Nephron progenitor cell (in vitro differentiated cells): ENCODE measurements around the gene TXNRD1.
"Not testable (repeated sequence)": the region's sequence is repeated elsewhere in the genome, so short reads cannot be mapped to it uniquely, and the experiment has no call there.

ENCODE experiments used
- DNase-seq: peaks from one replicate; pipeline ENCODE4 v3.0.0; 2021
- H3K27ac Mint-ChIP-seq: 2 replicates; pipeline ENCODE4 v1.8.0; 2021; ENCODE audit warnings: mild to moderate bottlenecking, moderate library complexity, mixed read lengths
- H3K27me3 Mint-ChIP-seq: 2 replicates; pipeline ENCODE4 v1.8.0; 2021; ENCODE audit warnings: mild to moderate bottlenecking, low read depth, mixed read lengths; ENCODE audit not compliant: poor library complexity
- H3K36me3 Mint-ChIP-seq: 2 replicates; pipeline ENCODE4 v1.8.0; 2021; ENCODE audit warnings: low read depth, mixed read lengths
- H3K4me1 Mint-ChIP-seq: 2 replicates; pipeline ENCODE4 v1.8.0; 2021; ENCODE audit warnings: mixed read lengths
- H3K4me3 Mint-ChIP-seq: 2 replicates; pipeline ENCODE4 v1.8.0; 2021; ENCODE audit warnings: mild to moderate bottlenecking, moderate library complexity, mixed read lengths
- H3K9me3 Mint-ChIP-seq: 2 replicates; pipeline ENCODE4 v1.8.0; 2021; ENCODE audit warnings: mild to moderate bottlenecking, moderate library complexity, mixed read lengths
- TF ChIP-seq, protein P1 (sequence below): fragments of 200-600 bp; sonication (generic); IDR thresholded peaks from 2 replicates; pipeline ENCODE4 v1.5.0; 2021; ENCODE audit warnings: antibody characterized with exemption

Gene TXNRD1

GRCh38 chr12:104323899-104324298, 108.3 kb downstream of the TXNRD1 start:
- Mint-ChIP-seq H3K9me3 (peaks cover 12% of the 10 kb centered on the region), H3K4me1 (peaks cover 1% of the 10 kb centered on the region), H3K4me3 (no peak overlapping the region), H3K36me3 (peaks cover 79% of the 10 kb centered on the region), H3K27ac (no peak overlapping the region), H3K27me3 (no peaks in the 10 kb centered on the region)
- DNase-seq: no peak
- TF ChIP-seq, protein P1, sequence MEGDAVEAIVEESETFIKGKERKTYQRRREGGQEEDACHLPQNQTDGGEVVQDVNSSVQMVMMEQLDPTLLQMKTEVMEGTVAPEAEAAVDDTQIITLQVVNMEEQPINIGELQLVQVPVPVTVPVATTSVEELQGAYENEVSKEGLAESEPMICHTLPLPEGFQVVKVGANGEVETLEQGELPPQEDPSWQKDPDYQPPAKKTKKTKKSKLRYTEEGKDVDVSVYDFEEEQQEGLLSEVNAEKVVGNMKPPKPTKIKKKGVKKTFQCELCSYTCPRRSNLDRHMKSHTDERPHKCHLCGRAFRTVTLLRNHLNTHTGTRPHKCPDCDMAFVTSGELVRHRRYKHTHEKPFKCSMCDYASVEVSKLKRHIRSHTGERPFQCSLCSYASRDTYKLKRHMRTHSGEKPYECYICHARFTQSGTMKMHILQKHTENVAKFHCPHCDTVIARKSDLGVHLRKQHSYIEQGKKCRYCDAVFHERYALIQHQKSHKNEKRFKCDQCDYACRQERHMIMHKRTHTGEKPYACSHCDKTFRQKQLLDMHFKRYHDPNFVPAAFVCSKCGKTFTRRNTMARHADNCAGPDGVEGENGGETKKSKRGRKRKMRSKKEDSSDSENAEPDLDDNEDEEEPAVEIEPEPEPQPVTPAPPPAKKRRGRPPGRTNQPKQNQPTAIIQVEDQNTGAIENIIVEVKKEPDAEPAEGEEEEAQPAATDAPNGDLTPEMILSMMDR: no peak

GRCh38 chr12:104328278-104328677, 112.7 kb downstream of the TXNRD1 start:
- not testable (repeated sequence) for H3K27me3 Mint-ChIP-seq, H3K9me3 Mint-ChIP-seq, H3K27ac Mint-ChIP-seq, H3K4me3 Mint-ChIP-seq, DNase-seq
- Mint-ChIP-seq H3K36me3 (peaks cover 52% of the 10 kb centered on the region), H3K4me1 (peaks cover 12% of the 10 kb centered on the region)

DNA sequence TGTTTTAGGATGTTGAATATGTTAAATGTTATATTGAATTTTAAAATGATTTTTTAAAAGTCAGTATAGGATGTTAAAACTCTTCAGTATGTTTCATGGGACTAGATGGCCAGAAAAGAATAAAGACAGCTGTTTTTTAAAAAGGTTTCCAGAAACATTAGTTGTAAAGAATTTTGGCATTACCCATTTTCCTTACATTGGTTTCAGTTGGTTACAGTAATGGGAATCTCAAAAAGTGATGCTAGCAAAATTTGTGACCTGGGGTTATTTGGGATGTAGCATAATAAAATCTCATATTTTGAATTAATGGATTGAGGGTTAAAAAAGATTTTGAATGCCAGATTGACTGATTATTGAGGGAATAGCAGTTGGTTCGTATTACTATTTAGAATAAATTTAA, 113.2 kb downstream of the TXNRD1 start:
- Mint-ChIP-seq H3K9me3 (peaks cover 7% of the 10 kb centered on the region), H3K27ac (no peak overlapping the region), H3K4me1 (peaks cover 12% of the 10 kb centered on the region), H3K27me3 (peaks cover 3% of the 10 kb centered on the region), H3K36me3 (peaks cover 54% of the 10 kb centered on the region), H3K4me3 (no peak overlapping the region)
- DNase-seq: no peak
- TF ChIP-seq, protein P1: no peak

GRCh38 chr12:104329707-104330532, 114.3 kb downstream of the TXNRD1 start:
- no peak for DNase-seq
- H3K36me3 Mint-ChIP-seq: peaks cover 54% of the 10 kb centered on the region
- peak overlapping the region; percentile 10 for H3K4me3 Mint-ChIP-seq
- peak overlapping the region; percentile 71 for H3K27ac Mint-ChIP-seq
- TF ChIP-seq, protein P1: no peak
- H3K9me3 Mint-ChIP-seq: no peaks in the 10 kb centered on the region
- peaks cover 12% of the 10 kb centered on the region for H3K4me1 Mint-ChIP-seq
- H3K27me3 Mint-ChIP-seq: peaks cover 3% of the 10 kb centered on the region

- Mint-ChIP-seq H3K4me1 (peaks cover 12% of the 10 kb centered on the region), H3K9me3 (no peaks in the 10 kb centered on the region), H3K27ac (no peak overlapping the region), H3K4me3 (no peak overlapping the region), H3K36me3 (peaks cover 49% of the 10 kb centered on the region), H3K27me3 (peaks cover 3% of the 10 kb centered on the region)
- no peak for DNase-seq
- TF ChIP-seq, protein P1: no peak
These were observed 115.8 kb downstream of the TXNRD1 start for GRCh38 chr12:104331376-104331775.

GRCh38 chr12:104332273-104332672, 116.7 kb downstream of the TXNRD1 start:
- H3K4me3 Mint-ChIP-seq, H3K9me3 Mint-ChIP-seq, H3K27ac Mint-ChIP-seq, DNase-seq, H3K27me3 Mint-ChIP-seq: not testable (repeated sequence)
- H3K36me3 Mint-ChIP-seq: peaks cover 42% of the 10 kb centered on the region
- peaks cover 12% of the 10 kb centered on the region for H3K4me1 Mint-ChIP-seq
